ENCODE measurements around the gene GJB1. TPM values are rescaled to one million over a fixed set of nuclear protein-coding genes. Genes with fewer than 3 reads are reported as not detected.
"Not testable (repeated sequence)": the region's sequence is repeated elsewhere in the genome, so short reads cannot be mapped to it uniquely, and the experiment has no call there.

GJB1 gene
- polyA plus RNA-seq, 2 donors, result 0.04 to 0.16 TPM

DNA sequence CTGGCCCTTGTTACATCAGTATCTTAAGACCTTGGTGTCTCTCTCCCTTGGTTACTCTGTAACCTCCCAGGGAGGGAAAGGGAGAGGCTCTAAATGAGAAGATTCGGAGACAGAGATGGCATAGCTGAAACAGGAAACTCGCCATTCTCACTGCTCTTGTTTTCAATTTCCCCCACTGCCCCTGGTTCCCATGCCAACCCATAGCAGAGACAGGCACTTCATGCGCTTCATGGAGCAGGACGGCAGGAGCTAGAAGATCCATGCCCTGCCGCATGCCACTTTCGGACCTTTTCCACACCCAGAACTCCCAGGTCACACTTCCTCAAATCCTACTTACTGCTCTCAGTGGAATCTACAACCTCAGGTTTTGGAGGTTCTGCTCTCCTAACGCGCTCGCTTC is 27.8 kb downstream of the GJB1 start:
- no peak overlapping the region for H3K27ac ChIP-seq (ENCODE audit: low read depth in 2 of 2, low read length in 1 of 2)
- WGBS, 2 donors, result 77 to 86% methylated on average over 9 of the region's 9 CpGs
- peaks cover 0 to 19% of the 10 kb centered on the region in 2 donors for H3K36me3 ChIP-seq (ENCODE audit: control insufficient read depth in 2 of 2, insufficient read depth in 2 of 2, low read length in 1 of 2)
- H3K27me3 ChIP-seq (ENCODE audit: control insufficient read depth in 1 of 2, insufficient read depth in 2 of 2, low read length in 2 of 2), result no peaks in the 10 kb centered on the region
- H3K4me3 ChIP-seq (ENCODE audit: low read depth in 1 of 2, low read length in 2 of 2), result no peak overlapping the region
- H3K9me3 ChIP-seq (ENCODE audit: control insufficient read depth in 2 of 2, insufficient read depth in 1 of 2, low read depth in 1 of 2, low read length in 1 of 2), result no peaks in the 10 kb centered on the region
- peaks cover 0 to 5% of the 10 kb centered on the region in 2 donors for H3K4me1 ChIP-seq (ENCODE audit: control insufficient read depth in 2 of 2, insufficient read depth in 2 of 2, low read length in 1 of 2)

GRCh38 chrX:71251466-71251973 is 28.5 kb downstream of the GJB1 start:
- Histone ChIP-seq H3K27ac (ENCODE audit: low read depth in 2 of 2, low read length in 1 of 2) (no peak overlapping the region), H3K9me3 (ENCODE audit: control insufficient read depth in 2 of 2, insufficient read depth in 1 of 2, low read depth in 1 of 2, low read length in 1 of 2) (no peaks in the 10 kb centered on the region), H3K4me1 (ENCODE audit: control insufficient read depth in 2 of 2, insufficient read depth in 2 of 2, low read length in 1 of 2) (peaks cover 0 to 5% of the 10 kb centered on the region in 2 donors), H3K4me3 (ENCODE audit: low read depth in 1 of 2, low read length in 2 of 2) (no peak overlapping the region), H3K27me3 (ENCODE audit: control insufficient read depth in 1 of 2, insufficient read depth in 2 of 2, low read length in 2 of 2) (no peaks in the 10 kb centered on the region), H3K36me3 (ENCODE audit: control insufficient read depth in 2 of 2, insufficient read depth in 2 of 2, low read length in 1 of 2) (peaks cover 0 to 18% of the 10 kb centered on the region in 2 donors)
- 46 to 55% methylated on average over 8 of the region's 8 CpGs for WGBS, 2 donors

DNA sequence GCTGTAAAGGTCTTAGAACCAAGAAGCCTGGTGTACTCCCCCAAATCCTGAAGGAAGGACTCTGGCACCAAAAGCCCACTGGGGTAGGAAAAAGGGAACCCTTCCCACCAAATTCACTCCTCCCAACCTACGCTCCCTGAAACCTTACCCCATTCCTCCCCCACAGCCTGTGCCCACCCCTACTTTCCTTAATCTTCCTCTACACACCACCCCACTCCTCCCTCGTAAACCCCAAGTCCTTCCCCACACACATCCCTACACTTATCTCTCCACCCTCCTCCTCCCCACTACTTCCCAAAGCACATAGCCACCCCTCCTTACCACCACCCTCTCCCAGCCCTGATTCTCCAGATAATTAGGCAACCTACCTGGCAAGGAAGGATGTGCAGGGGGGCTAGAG is 29.2 kb downstream of the GJB1 start:
- no peaks in the 10 kb centered on the region for H3K9me3 ChIP-seq (ENCODE audit: control insufficient read depth in 2 of 2, insufficient read depth in 1 of 2, low read depth in 1 of 2, low read length in 1 of 2)
- H3K36me3 ChIP-seq (ENCODE audit: control insufficient read depth in 2 of 2, insufficient read depth in 2 of 2, low read length in 1 of 2), result peaks cover 0 to 15% of the 10 kb centered on the region in 2 donors
- H3K4me3 ChIP-seq (ENCODE audit: low read depth in 1 of 2, low read length in 2 of 2), result no peak overlapping the region
- peaks cover 0 to 5% of the 10 kb centered on the region in 2 donors for H3K4me1 ChIP-seq (ENCODE audit: control insufficient read depth in 2 of 2, insufficient read depth in 2 of 2, low read length in 1 of 2)
- no peak overlapping the region for H3K27ac ChIP-seq (ENCODE audit: low read depth in 2 of 2, low read length in 1 of 2)
- H3K27me3 ChIP-seq (ENCODE audit: control insufficient read depth in 1 of 2, insufficient read depth in 2 of 2, low read length in 2 of 2), result no peaks in the 10 kb centered on the region
- WGBS, 2 donors, result 65 to 66% methylated on average over 2 of the region's 2 CpGs

- Histone ChIP-seq H3K27me3 (ENCODE audit: control insufficient read depth in 1 of 2, insufficient read depth in 2 of 2, low read length in 2 of 2) (no peaks in the 10 kb centered on the region), H3K36me3 (ENCODE audit: control insufficient read depth in 2 of 2, insufficient read depth in 2 of 2, low read length in 1 of 2) (peaks cover 0 to 5% of the 10 kb centered on the region in 2 donors), H3K9me3 (ENCODE audit: control insufficient read depth in 2 of 2, insufficient read depth in 1 of 2, low read depth in 1 of 2, low read length in 1 of 2) (no peaks in the 10 kb centered on the region), H3K4me1 (ENCODE audit: control insufficient read depth in 2 of 2, insufficient read depth in 2 of 2, low read length in 1 of 2) (peaks cover 0 to 5% of the 10 kb centered on the region in 2 donors), H3K4me3 (ENCODE audit: low read depth in 1 of 2, low read length in 2 of 2) (peak overlapping the region; percentile 52 to 81), H3K27ac (ENCODE audit: low read depth in 2 of 2, low read length in 1 of 2) (peak overlapping the region in 1 of 2 donors; percentile 70)
- WGBS, 2 donors, result 2 to 27% methylated on average over 33 to 35 of the region's 35 CpGs
Observed at GRCh38 chrX:71253253-71254091, 30.4 kb downstream of the GJB1 start.

DNA sequence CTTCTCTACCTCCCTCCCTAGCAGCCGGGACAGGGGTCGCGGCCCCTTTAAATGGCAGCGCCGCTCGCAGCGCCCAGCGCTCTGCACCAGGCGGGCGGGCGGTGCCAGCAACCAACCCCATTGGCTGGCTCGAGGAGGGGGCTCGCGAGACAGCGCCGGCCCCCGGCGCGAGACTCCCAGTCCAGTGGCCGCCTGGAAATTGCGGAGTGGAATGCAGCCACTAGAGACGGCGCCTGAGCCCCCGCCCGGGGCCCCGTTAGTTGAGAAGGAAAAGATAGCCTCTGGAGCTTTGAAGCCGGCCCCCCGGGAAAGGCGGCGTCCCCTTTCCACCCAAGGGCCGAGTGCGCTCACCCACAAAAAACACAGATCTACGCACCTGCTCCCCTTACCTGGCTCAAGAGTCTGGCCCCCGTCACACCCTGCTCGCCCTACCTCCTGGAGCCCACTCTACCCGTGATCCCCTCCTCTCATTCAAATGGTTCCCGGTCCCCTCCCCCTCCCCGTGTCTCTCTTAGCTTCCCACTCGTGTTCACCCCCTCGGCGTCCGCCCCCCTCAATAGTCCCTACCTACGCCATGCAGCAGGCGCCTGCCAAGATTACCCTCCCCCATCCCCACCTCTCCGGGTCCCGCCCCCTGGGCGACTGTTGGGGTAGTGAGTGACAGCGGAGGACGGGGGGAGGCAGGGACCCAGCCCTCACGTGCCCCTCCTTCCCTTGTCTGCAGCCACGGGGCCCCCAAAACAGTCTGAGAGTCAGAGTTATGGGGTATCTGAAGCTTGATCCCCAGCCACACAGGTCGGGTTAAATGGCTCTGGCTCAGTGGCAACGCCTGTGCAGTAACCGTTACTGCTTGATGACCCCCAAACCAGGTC is 31.3 kb downstream of the GJB1 start, which contains the start of gene ZMYM3:
Gene ZMYM3, minus strand, starts transcription at position 49 of the 872 bp plus-strand sequence. CDS start 885 bp downstream, outside the sequence.
- 0 to 28% methylated on average over 51 to 53 of the region's 54 CpGs for WGBS, 2 donors
- H3K4me1 ChIP-seq (ENCODE audit: control insufficient read depth in 2 of 2, insufficient read depth in 2 of 2, low read length in 1 of 2), result peaks cover 0 to 5% of the 10 kb centered on the region in 2 donors
- H3K27me3 ChIP-seq (ENCODE audit: control insufficient read depth in 1 of 2, insufficient read depth in 2 of 2, low read length in 2 of 2), result no peaks in the 10 kb centered on the region
- H3K4me3 ChIP-seq (ENCODE audit: low read depth in 1 of 2, low read length in 2 of 2), result peak within 1 kb of the TSS; percentile 52 to 81
- H3K36me3 ChIP-seq (ENCODE audit: control insufficient read depth in 2 of 2, insufficient read depth in 2 of 2, low read length in 1 of 2), result peaks cover 0 to 4% of the 10 kb centered on the region in 2 donors
- no peaks in the 10 kb centered on the region for H3K9me3 ChIP-seq (ENCODE audit: control insufficient read depth in 2 of 2, insufficient read depth in 1 of 2, low read depth in 1 of 2, low read length in 1 of 2)
- peak within 1 kb of the TSS; percentile 72 to 89 for H3K27ac ChIP-seq (ENCODE audit: low read depth in 2 of 2, low read length in 1 of 2)

GRCh38 chrX:71256051-71256450 is 33.0 kb downstream of the GJB1 start:
- 61% methylated on average over 6 of the region's 6 CpGs for WGBS, 2 donors
- H3K36me3 ChIP-seq (ENCODE audit: control insufficient read depth in 2 of 2, insufficient read depth in 2 of 2, low read length in 1 of 2), result no peaks in the 10 kb centered on the region
- no peak overlapping the region for H3K27ac ChIP-seq (ENCODE audit: low read depth in 2 of 2, low read length in 1 of 2)

DNA sequence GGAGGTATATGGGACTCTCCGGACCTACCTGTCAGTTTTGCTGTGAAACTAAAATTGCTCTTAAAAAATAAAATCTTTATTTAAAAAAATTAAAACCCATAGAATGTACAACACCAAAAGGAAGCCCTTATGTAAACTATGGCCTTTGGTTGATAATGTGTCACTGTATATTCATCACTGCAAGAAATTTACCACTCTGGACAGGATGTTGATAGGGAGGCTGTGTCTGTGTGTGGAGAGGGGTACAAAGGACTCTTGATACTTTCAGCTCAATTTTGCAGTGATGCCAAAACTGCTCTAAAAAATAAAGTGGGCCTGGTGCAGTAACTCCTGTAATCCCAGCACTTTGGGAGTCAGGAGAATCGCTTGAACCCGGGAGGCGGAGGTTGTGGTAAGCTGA is 33.8 kb downstream of the GJB1 start:
- H3K4me1 ChIP-seq (ENCODE audit: control insufficient read depth in 2 of 2, insufficient read depth in 2 of 2, low read length in 1 of 2), result peaks cover 0 to 5% of the 10 kb centered on the region in 2 donors
- H3K27ac ChIP-seq (ENCODE audit: low read depth in 2 of 2, low read length in 1 of 2), result no peak overlapping the region
- H3K4me3 ChIP-seq (ENCODE audit: low read depth in 1 of 2, low read length in 2 of 2), result no peak overlapping the region
- no peaks in the 10 kb centered on the region for H3K27me3 ChIP-seq (ENCODE audit: control insufficient read depth in 1 of 2, insufficient read depth in 2 of 2, low read length in 2 of 2)
- H3K9me3 ChIP-seq (ENCODE audit: control insufficient read depth in 2 of 2, insufficient read depth in 1 of 2, low read depth in 1 of 2, low read length in 1 of 2), result no peaks in the 10 kb centered on the region
- WGBS, 2 donors, result 95 to 98% methylated on average over 4 of the region's 4 CpGs
- H3K36me3 ChIP-seq (ENCODE audit: control insufficient read depth in 2 of 2, insufficient read depth in 2 of 2, low read length in 1 of 2), result no peaks in the 10 kb centered on the region

More at GRCh38 chrX:71256051-71256450, 33.0 kb downstream of the GJB1 start:
- peaks cover 0 to 5% of the 10 kb centered on the region in 2 donors for H3K4me1 ChIP-seq (ENCODE audit: control insufficient read depth in 2 of 2, insufficient read depth in 2 of 2, low read length in 1 of 2)
- H3K4me3 ChIP-seq (ENCODE audit: low read depth in 1 of 2, low read length in 2 of 2), result no peak overlapping the region
- no peaks in the 10 kb centered on the region for H3K27me3 ChIP-seq (ENCODE audit: control insufficient read depth in 1 of 2, insufficient read depth in 2 of 2, low read length in 2 of 2)
- no peaks in the 10 kb centered on the region for H3K9me3 ChIP-seq (ENCODE audit: control insufficient read depth in 2 of 2, insufficient read depth in 1 of 2, low read depth in 1 of 2, low read length in 1 of 2)

- H3K4me1 ChIP-seq (ENCODE audit: control insufficient read depth in 2 of 2, insufficient read depth in 2 of 2, low read length in 1 of 2); H3K27ac ChIP-seq (ENCODE audit: low read depth in 2 of 2, low read length in 1 of 2); H3K4me3 ChIP-seq (ENCODE audit: low read depth in 1 of 2, low read length in 2 of 2); H3K9me3 ChIP-seq (ENCODE audit: control insufficient read depth in 2 of 2, insufficient read depth in 1 of 2, low read depth in 1 of 2, low read length in 1 of 2); H3K27me3 ChIP-seq (ENCODE audit: control insufficient read depth in 1 of 2, insufficient read depth in 2 of 2, low read length in 2 of 2); H3K36me3 ChIP-seq (ENCODE audit: control insufficient read depth in 2 of 2, insufficient read depth in 2 of 2, low read length in 1 of 2): not testable (repeated sequence)
Observed at GRCh38 chrX:71268624-71269023, 45.6 kb downstream of the GJB1 start.

GRCh38 chrX:71269801-71270395 is 46.9 kb downstream of the GJB1 start:
- WGBS, 2 donors, result 80 to 95% methylated on average over 17 to 19 of the region's 19 CpGs
- H3K4me1 ChIP-seq (ENCODE audit: control insufficient read depth in 2 of 2, insufficient read depth in 2 of 2, low read length in 1 of 2), result no peaks in the 10 kb centered on the region

More at GRCh38 chrX:71269801-71270395, 46.9 kb downstream of the GJB1 start:
- H3K9me3 ChIP-seq (ENCODE audit: control insufficient read depth in 2 of 2, insufficient read depth in 1 of 2, low read depth in 1 of 2, low read length in 1 of 2), result no peaks in the 10 kb centered on the region
- no peak overlapping the region for H3K27ac ChIP-seq (ENCODE audit: low read depth in 2 of 2, low read length in 1 of 2)
- no peaks in the 10 kb centered on the region for H3K36me3 ChIP-seq (ENCODE audit: control insufficient read depth in 2 of 2, insufficient read depth in 2 of 2, low read length in 1 of 2)
- no peaks in the 10 kb centered on the region for H3K27me3 ChIP-seq (ENCODE audit: control insufficient read depth in 1 of 2, insufficient read depth in 2 of 2, low read length in 2 of 2)
- H3K4me3 ChIP-seq (ENCODE audit: low read depth in 1 of 2, low read length in 2 of 2), result no peak overlapping the region

Measured in esophagus (tissue), 2 donors.